CD4-positive, alpha-beta T cell treated with Interleukin-12 subunit alpha and Interleukin-12 subunit beta, for 1 hour (primary cell): ENCODE data around the gene HERC5.
"Not testable (repeated sequence)": the region's sequence is repeated elsewhere in the genome, so short reads cannot be mapped to it uniquely, and the experiment has no call there.

ENCODE experiments used
- DNase-seq: peaks from one replicate; pipeline ENCODE4 v3.0.0-alpha.2; 2020

Gene HERC5

GRCh38 chr4:88456670-88457306 is at the start of gene HERC5:
Gene HERC5, plus strand, starts transcription at chr4:88457119. Its CDS starts 151 bp downstream, at chr4:88457270.
- peak; percentile 95 for DNase-seq

GRCh38 chr4:88409206-88409605 is 47.7 kb upstream of the HERC5 start:
- no peak for DNase-seq

- DNase-seq = no peak
These were observed 47.1 kb upstream of the HERC5 start for GRCh38 chr4:88409789-88410188.

GRCh38 chr4:88411491-88412096 is 45.3 kb upstream of the HERC5 start:
- no peak for DNase-seq

GRCh38 chr4:88413801-88414200 is 43.1 kb upstream of the HERC5 start:
- DNase-seq = no peak

GRCh38 chr4:88414755-88415154 is 42.2 kb upstream of the HERC5 start:
- DNase-seq = no peak

- DNase-seq = no peak
These were observed 40.9 kb upstream of the HERC5 start for GRCh38 chr4:88415982-88416381.

GRCh38 chr4:88418411-88418810 is 38.5 kb upstream of the HERC5 start:
- no peak for DNase-seq

GRCh38 chr4:88419874-88420273 is 37.0 kb upstream of the HERC5 start:
- DNase-seq = no peak

- DNase-seq = no peak
These were observed 36.1 kb upstream of the HERC5 start for GRCh38 chr4:88420844-88421243.

- DNase-seq = no peak
These were observed 34.5 kb upstream of the HERC5 start for GRCh38 chr4:88422403-88422802.

GRCh38 chr4:88429401-88429800 is 27.5 kb upstream of the HERC5 start:
- DNase-seq = no peak

- no peak for DNase-seq
These were observed 20.8 kb upstream of the HERC5 start for GRCh38 chr4:88435987-88436693.

- DNase-seq = not testable (repeated sequence)
These were observed 19.0 kb upstream of the HERC5 start for GRCh38 chr4:88437873-88438272.

- DNase-seq = no peak
These were observed 17.7 kb upstream of the HERC5 start for GRCh38 chr4:88439161-88439760.

- DNase-seq = no peak
These were observed 16.8 kb upstream of the HERC5 start for GRCh38 chr4:88440146-88440545.

GRCh38 chr4:88441696-88442095 is 15.2 kb upstream of the HERC5 start:
- DNase-seq = no peak

- DNase-seq = no peak
These were observed 14.2 kb upstream of the HERC5 start for GRCh38 chr4:88442689-88443191.

- DNase-seq = no peak
These were observed 13.4 kb upstream of the HERC5 start for GRCh38 chr4:88443486-88443885.

GRCh38 chr4:88445252-88445651 is 11.7 kb upstream of the HERC5 start:
- no peak for DNase-seq

GRCh38 chr4:88446124-88446523 is 10.8 kb upstream of the HERC5 start:
- no peak for DNase-seq

GRCh38 chr4:88447371-88448095 is 9.4 kb upstream of the HERC5 start:
- no peak for DNase-seq

- not testable (repeated sequence) for DNase-seq
These were observed 8.6 kb upstream of the HERC5 start for GRCh38 chr4:88448211-88448765.
